ENCODE data around the gene SOCS2.
A peak's percentile ranks its signal among the peaks of the same experiment; 100 is the strongest.
"Not testable (repeated sequence)": the region's sequence is repeated elsewhere in the genome, so short reads cannot be mapped to it uniquely, and the experiment has no call there.

Gene SOCS2

GRCh38 chr12:93612776-93613175 lies 40.3 kb downstream of the SOCS2 start:
- no peak for DNase-seq (ENCODE audit: low spot score)
- TF ChIP-seq CTCF (IDR thresholded peaks at IDR 0.05; ENCODE audit: extremely low read depth, missing control alignments): no peak

- DNase-seq (ENCODE audit: low spot score): no peak
These were observed 42.6 kb downstream of the SOCS2 start for GRCh38 chr12:93614917-93615596.

GRCh38 chr12:93616584-93617101 lies 44.2 kb downstream of the SOCS2 start:
- no peak for TF ChIP-seq CTCF (IDR thresholded peaks at IDR 0.05; ENCODE audit: extremely low read depth, missing control alignments)
- DNase-seq (ENCODE audit: low spot score): no peak

More at GRCh38 chr12:93614917-93615596, 42.6 kb downstream of the SOCS2 start:
- TF ChIP-seq CTCF (IDR thresholded peaks at IDR 0.05; ENCODE audit: extremely low read depth, missing control alignments): no peak

- no peak for DNase-seq (ENCODE audit: low spot score)
- TF ChIP-seq CTCF (IDR thresholded peaks at IDR 0.05; ENCODE audit: extremely low read depth, missing control alignments): no peak
These were observed 46.5 kb downstream of the SOCS2 start for GRCh38 chr12:93618891-93619410.

- DNase-seq (ENCODE audit: low spot score): no peak
- TF ChIP-seq CTCF (IDR thresholded peaks at IDR 0.05; ENCODE audit: extremely low read depth, missing control alignments): no peak
These were observed 49.5 kb downstream of the SOCS2 start for GRCh38 chr12:93621986-93622385.

- DNase-seq (ENCODE audit: low spot score): no peak
- TF ChIP-seq CTCF (IDR thresholded peaks at IDR 0.05; ENCODE audit: extremely low read depth, missing control alignments): no peak
These were observed 50.0 kb downstream of the SOCS2 start for GRCh38 chr12:93622485-93622884.

- no peak for TF ChIP-seq CTCF (IDR thresholded peaks at IDR 0.05; ENCODE audit: extremely low read depth, missing control alignments)
These were observed 52.3 kb downstream of the SOCS2 start for GRCh38 chr12:93624595-93625294.

GRCh38 chr12:93625295-93625645 lies 52.8 kb downstream of the SOCS2 start:
- DNase-seq (ENCODE audit: low spot score): not testable (repeated sequence)

More at GRCh38 chr12:93624595-93625294, 52.3 kb downstream of the SOCS2 start:
- DNase-seq (ENCODE audit: low spot score): peak; percentile 44
